ENCODE measurements around the gene ASB1.

DNA sequence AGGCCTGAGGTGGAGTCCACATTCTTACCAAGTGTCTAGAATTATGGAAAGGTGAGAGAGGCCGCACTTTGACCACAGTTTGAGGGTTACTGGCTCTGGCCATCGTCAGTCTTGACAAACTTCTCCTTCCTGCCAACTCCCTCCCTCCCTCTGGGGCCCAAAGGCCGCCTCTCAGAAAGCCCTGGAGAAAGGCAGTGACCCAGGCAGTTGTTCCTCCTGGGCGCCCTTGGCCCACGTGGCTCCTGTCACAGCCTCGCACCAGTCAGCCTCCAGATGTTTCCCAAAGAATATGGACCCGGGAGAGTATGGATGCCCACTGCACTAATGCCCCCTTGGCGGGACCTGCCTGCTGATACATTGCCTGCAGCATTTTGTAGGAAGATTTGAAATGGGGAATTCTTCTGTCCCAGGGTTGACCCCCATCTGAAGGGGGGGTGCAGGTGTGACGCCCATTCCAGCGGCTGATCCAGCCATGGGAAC, 61.7 kb downstream of the ASB1 start:
- TF ChIP-seq POLR2A (IDR thresholded peaks at IDR 0.05) (no peak), CTCF (IDR thresholded peaks at IDR 0.05) (no peak)

All from esophagus squamous epithelium (tissue), 4 donors.